ENCODE measurements around the gene GNA12. TPM values are rescaled to one million over a fixed set of nuclear protein-coding genes. Genes with fewer than 3 reads are reported as not detected.

Gene GNA12
- total and polyA plus RNA-seq, 2 experiments from 2014 or later = 28.4 to 40.2 TPM

GRCh38 chr7:2782121-2782520 is 62.0 kb downstream of the GNA12 start:
- WGBS (ENCODE audit: low lambda C conversion rate, missing lambda C conversion rate) = 94% methylated on average over 2 of the region's 2 CpGs
- H4K20me1 ChIP-seq (ENCODE audit: insufficient read depth, poor library complexity, severe bottlenecking) = no peaks in the 10 kb centered on the region
- no peak for TF ChIP-seq CTCF (IDR thresholded peaks at IDR 0.05; ENCODE audit: poor library complexity)
- no peak for TF ChIP-seq EZH2 (IDR thresholded peaks at IDR 0.05; ENCODE audit: borderline replicate concordance)
- no peak for TF ChIP-seq EZH2phosphoT487 (IDR thresholded peaks at IDR 0.05; ENCODE audit: low read depth, severe bottlenecking, unreplicated experiment)
- no peak overlapping the region for H2AFZ ChIP-seq
- no peak overlapping the region for H3K27ac ChIP-seq
- no peaks in the 10 kb centered on the region for H3K4me1 ChIP-seq (ENCODE audit: insufficient read depth)
- H3K4me2 ChIP-seq = no peak overlapping the region
- H3K4me3 ChIP-seq = no peak overlapping the region
- H3K9me3 ChIP-seq (ENCODE audit: low read depth) = no peaks in the 10 kb centered on the region
- H3K27me3 ChIP-seq = no peaks in the 10 kb centered on the region
- no peaks in the 10 kb centered on the region for H3K36me3 ChIP-seq (replicated peaks; ENCODE audit: insufficient read depth, low read depth)
- H3K79me2 ChIP-seq = peaks cover 17% of the 10 kb centered on the region
- H3K9me2 ChIP-seq (replicated peaks; ENCODE audit: insufficient read depth) = no peaks in the 10 kb centered on the region
- DNase-seq (ENCODE audit: low spot score) = no peak

DNA sequence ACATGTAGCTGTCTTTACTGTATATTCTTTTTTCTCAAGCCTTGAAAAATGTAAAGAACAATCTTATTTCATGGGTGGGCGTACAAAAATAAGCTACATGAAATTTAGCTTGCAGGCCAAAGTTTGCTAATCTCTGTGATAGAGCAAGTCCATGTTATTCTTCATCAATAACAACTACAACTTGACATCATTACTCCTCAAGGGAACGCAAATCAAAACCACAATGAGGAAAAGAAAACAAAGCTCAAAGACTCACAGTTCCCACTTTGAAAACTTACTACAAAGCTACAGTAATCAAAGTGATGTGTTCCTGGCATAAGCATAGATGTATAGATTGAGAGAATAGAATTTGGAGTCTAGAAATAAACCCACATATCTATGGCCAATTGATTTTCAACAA is 62.5 kb downstream of the GNA12 start:
- H3K9me2 ChIP-seq (replicated peaks; ENCODE audit: insufficient read depth) = no peaks in the 10 kb centered on the region
- no peaks in the 10 kb centered on the region for H3K4me1 ChIP-seq (ENCODE audit: insufficient read depth)
- H3K4me2 ChIP-seq = no peak overlapping the region
- WGBS (ENCODE audit: low lambda C conversion rate, missing lambda C conversion rate) = 95% methylated on average over 2 of the region's 2 CpGs
- peaks cover 13% of the 10 kb centered on the region for H3K79me2 ChIP-seq
- DNase-seq (ENCODE audit: low spot score) = no peak
- H3K27me3 ChIP-seq = no peaks in the 10 kb centered on the region
- no peak overlapping the region for H3K4me3 ChIP-seq
- no peak for TF ChIP-seq EZH2 (IDR thresholded peaks at IDR 0.05; ENCODE audit: borderline replicate concordance)
- TF ChIP-seq CTCF (IDR thresholded peaks at IDR 0.05; ENCODE audit: poor library complexity) = no peak
- TF ChIP-seq EZH2phosphoT487 (IDR thresholded peaks at IDR 0.05; ENCODE audit: low read depth, severe bottlenecking, unreplicated experiment) = no peak
- no peaks in the 10 kb centered on the region for H3K36me3 ChIP-seq (replicated peaks; ENCODE audit: insufficient read depth, low read depth)
- H3K27ac ChIP-seq = no peak overlapping the region
- no peaks in the 10 kb centered on the region for H3K9me3 ChIP-seq (ENCODE audit: low read depth)
- H4K20me1 ChIP-seq (ENCODE audit: insufficient read depth, poor library complexity, severe bottlenecking) = no peaks in the 10 kb centered on the region
- H2AFZ ChIP-seq = no peak overlapping the region

DNA sequence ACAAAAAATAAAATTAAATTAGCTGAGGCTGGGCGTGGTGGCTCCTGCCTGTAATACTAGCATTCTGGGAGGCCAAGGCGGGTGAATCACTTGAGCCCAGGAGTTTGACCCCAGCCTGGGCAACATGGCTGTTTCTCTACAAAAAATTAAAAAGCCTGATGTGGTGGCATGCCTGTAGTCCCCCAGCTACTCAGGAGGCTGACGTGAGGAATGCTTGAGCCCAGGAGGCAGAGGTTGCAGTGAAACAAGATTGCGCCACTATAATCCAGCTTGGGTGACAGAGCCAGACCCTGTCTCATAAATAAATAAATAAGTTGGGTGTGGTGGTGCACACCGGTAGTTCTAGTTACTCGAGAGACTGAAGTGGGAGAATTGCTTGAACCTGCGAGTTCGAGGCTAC is 65.1 kb downstream of the GNA12 start:
- no peak overlapping the region for H3K27ac ChIP-seq
- DNase-seq (ENCODE audit: low spot score) = no peak
- no peak overlapping the region for H2AFZ ChIP-seq
- TF ChIP-seq EZH2 (IDR thresholded peaks at IDR 0.05; ENCODE audit: borderline replicate concordance) = no peak
- TF ChIP-seq EZH2phosphoT487 (IDR thresholded peaks at IDR 0.05; ENCODE audit: low read depth, severe bottlenecking, unreplicated experiment) = no peak
- no peak for TF ChIP-seq CTCF (IDR thresholded peaks at IDR 0.05; ENCODE audit: poor library complexity)
- no peaks in the 10 kb centered on the region for H4K20me1 ChIP-seq (ENCODE audit: insufficient read depth, poor library complexity, severe bottlenecking)
- no peak overlapping the region for H3K4me2 ChIP-seq
- H3K79me2 ChIP-seq = peaks cover 10% of the 10 kb centered on the region
- no peaks in the 10 kb centered on the region for H3K9me3 ChIP-seq (ENCODE audit: low read depth)
- no peaks in the 10 kb centered on the region for H3K9me2 ChIP-seq (replicated peaks; ENCODE audit: insufficient read depth)
- no peaks in the 10 kb centered on the region for H3K4me1 ChIP-seq (ENCODE audit: insufficient read depth)
- no peaks in the 10 kb centered on the region for H3K36me3 ChIP-seq (replicated peaks; ENCODE audit: insufficient read depth, low read depth)
- WGBS (ENCODE audit: low lambda C conversion rate, missing lambda C conversion rate) = 82% methylated on average over 8 of the region's 8 CpGs
- no peaks in the 10 kb centered on the region for H3K27me3 ChIP-seq
- no peak overlapping the region for H3K4me3 ChIP-seq

Data from hepatocyte (in vitro differentiated cells).